Liver (tissue), 9 donors: ENCODE measurements around the gene FANCI. TPM values are rescaled to one million over a fixed set of nuclear protein-coding genes. Genes with fewer than 3 reads are reported as not detected.

Source experiments
- DNase-seq: peaks from one replicate; pipeline ENCODE4 v3.0.0-alpha.2; 2017; ENCODE audit warnings: low spot score
- H3K27ac ChIP-seq, 2 donors: one replicate each; pipeline ENCODE4 v1.7.0; 2013; ENCODE audit warnings: inconsistent platforms in 2 of 2, low read length in 2 of 2, control low read depth in 1 of 2, low read depth in 1 of 2, mild to moderate bottlenecking in 1 of 2
- H3K27me3 ChIP-seq, 4 donors: one replicate each; pipeline versions ENCODE4 v1.6.1 to v1.7.0; 2013; ENCODE audit warnings: low read length in 3 of 4, inconsistent platforms in 1 of 4, mild to moderate bottlenecking in 1 of 4, moderate library complexity in 1 of 4; ENCODE audit not compliant: control insufficient read depth in 4 of 4, insufficient read depth in 4 of 4
- H3K36me3 ChIP-seq, 4 donors: one replicate each; pipeline versions ENCODE4 v1.6.1 to v1.7.0; 2013; ENCODE audit warnings: low read length in 3 of 4, mild to moderate bottlenecking in 3 of 4, low read depth in 1 of 4, moderate library complexity in 1 of 4; ENCODE audit not compliant: control insufficient read depth in 4 of 4, insufficient read depth in 3 of 4
- H3K4me1 ChIP-seq, 4 donors: one replicate each; pipeline versions ENCODE4 v1.6.1 to v1.7.0; 2013; ENCODE audit warnings: low read length in 3 of 4, mild to moderate bottlenecking in 3 of 4, moderate library complexity in 1 of 4; ENCODE audit not compliant: control insufficient read depth in 4 of 4, insufficient read depth in 4 of 4
- H3K4me3 ChIP-seq, 3 donors: one replicate each; pipeline versions ENCODE4 v1.6.1 to v1.7.0; 2013; ENCODE audit warnings: low read length in 3 of 3, control low read depth in 1 of 3, low read depth in 1 of 3, mild to moderate bottlenecking in 1 of 3
- H3K9ac ChIP-seq, 2 donors: one replicate each; pipeline ENCODE4 v1.7.0; 2013; ENCODE audit warnings: low read length in 2 of 2, mild to moderate bottlenecking in 2 of 2, moderate library complexity in 2 of 2, control low read depth in 1 of 2, low read depth in 1 of 2
- H3K9me3 ChIP-seq, 4 donors: one replicate each; pipeline versions ENCODE4 v1.6.1 to v1.7.0; 2013; ENCODE audit warnings: low read length in 3 of 4; ENCODE audit not compliant: control insufficient read depth in 4 of 4
- EGR1 ChIP-seq, 2 donors: IDR thresholded peaks; 2 replicates each; pipeline ENCODE4 v1.6.1; 2016 to 2018; ENCODE audit warnings: antibody characterized with exemption in 2 of 2, low read depth in 2 of 2
- FOXA2 ChIP-seq: IDR thresholded peaks from 2 replicates; pipeline ENCODE4 v1.6.1; 2016; ENCODE audit warnings: antibody characterized with exemption
- GABPA ChIP-seq, 2 donors: IDR thresholded peaks in 1 of 2; conservative IDR thresholded peaks in 1 of 2; 2 replicates each; pipeline ENCODE4 v1.6.1; 2016; ENCODE audit warnings: antibody characterized with exemption in 2 of 2, mild to moderate bottlenecking in 1 of 2, moderate library complexity in 1 of 2
- HNF4A ChIP-seq, 2 donors: conservative IDR thresholded peaks; 2 replicates each; pipeline ENCODE4 v1.6.1; 2016; ENCODE audit warnings: antibody characterized with exemption in 2 of 2, mild to moderate bottlenecking in 2 of 2
- HNF4G ChIP-seq: IDR thresholded peaks from 2 replicates; pipeline ENCODE4 v1.6.1; 2016; ENCODE audit warnings: antibody characterized with exemption
- JUND ChIP-seq, 2 donors: IDR thresholded peaks; 2 replicates each; pipeline ENCODE4 v1.6.1; 2016; ENCODE audit warnings: antibody characterized with exemption in 2 of 2
- NR2F2 ChIP-seq: IDR thresholded peaks from 2 replicates; pipeline ENCODE4 v1.6.1; 2016; ENCODE audit warnings: antibody characterized with exemption
- RAD21 ChIP-seq, 2 donors: IDR thresholded peaks; 2 replicates each; pipeline ENCODE4 v1.6.1; 2016; ENCODE audit warnings: antibody characterized with exemption in 2 of 2, mild to moderate bottlenecking in 2 of 2
- SP1 ChIP-seq: IDR thresholded peaks from 2 replicates; pipeline ENCODE4 v1.6.1; 2018; ENCODE audit warnings: antibody characterized with exemption, mild to moderate bottlenecking
- TAF1 ChIP-seq: conservative IDR thresholded peaks from 2 replicates; pipeline ENCODE4 v1.6.1; 2016; ENCODE audit warnings: antibody characterized with exemption, mild to moderate bottlenecking
- WGBS: extraction: QIAGEN DNeasy Blood & Tissue Kit; methylation state at CpG from one replicate; pipeline ENCODE4 v1.1.7; 2013; 5-methylcytosine and 5-hydroxymethylcytosine counted together
- polyA plus RNA-seq, 2 donors: library from polyadenylated mRNA; stranded (reverse) in 1 of 2; unstranded in 1 of 2; fragments of 200-250 nt in 1 of 2; fragments of >200 nt in 1 of 2; fragmentation: Nextera tagmentation in 1 of 2; extraction: Ambion mirVana in 1 of 2; gene quantifications; one replicate each; pipeline versions ENCODE4 v1.2.1 to v1.2.3, GENCODE V29; 2013 to 2015
- total RNA-seq, 2 donors: library from RNA; depleted of rRNA; stranded (reverse); fragments of >200 nt; gene quantifications; one replicate each; pipeline ENCODE4 v1.2.3, GENCODE V29; 2014
- TF ChIP-seq, protein P1 (sequence below): IDR thresholded peaks from 2 replicates; pipeline ENCODE4 v1.6.1; 2016; ENCODE audit warnings: antibody characterized with exemption
- TF ChIP-seq, protein P2 (sequence below): IDR thresholded peaks from 2 replicates; pipeline ENCODE4 v1.6.1; 2016; ENCODE audit warnings: antibody characterized with exemption
- TF ChIP-seq, protein P3 (sequence below): IDR thresholded peaks from 2 replicates; pipeline ENCODE4 v1.6.1; 2016; ENCODE audit warnings: antibody characterized with exemption
- TF ChIP-seq, protein P4 (sequence below): fragments of 150-350 bp; IDR thresholded peaks from 2 replicates; pipeline ENCODE4 v1.5.1; 2017; ENCODE audit warnings: improper control_type of control experiment, low read depth, low read length; ENCODE audit not compliant: missing input control
- TF ChIP-seq, protein P5 (sequence below): IDR thresholded peaks from 2 replicates; pipeline ENCODE4 v1.6.1; 2016; ENCODE audit warnings: antibody characterized with exemption, mild to moderate bottlenecking
- donor health status: healthy.
- donor health status: healthy.
- donor health status: healthy.
- donor health status: healthy.
- donor health status: healthy.

FANCI gene
- total and polyA plus RNA-seq, 4 donors: 1.7 to 41.9 (median 2.3) TPM

DNA sequence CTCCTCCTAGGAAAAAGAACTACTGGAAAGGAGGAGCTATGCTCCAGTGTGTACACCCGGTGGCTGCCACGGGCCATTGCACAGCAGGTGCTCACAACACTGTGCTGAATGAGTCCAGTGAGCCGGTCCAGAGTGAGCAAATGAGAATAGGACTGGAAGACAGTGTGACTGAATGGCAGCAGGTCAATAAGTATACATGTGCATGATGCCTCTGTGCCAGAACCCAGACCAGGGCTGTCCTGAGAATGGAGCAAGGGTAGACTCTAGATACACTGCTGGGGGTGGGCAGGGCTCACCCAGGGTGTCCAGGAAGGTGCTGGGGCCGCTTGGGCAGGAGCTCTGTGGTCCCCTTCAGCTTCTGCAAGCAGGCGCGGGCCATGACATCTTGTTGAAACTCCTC is 82.5 kb downstream of the FANCI start:
- Histone ChIP-seq H3K36me3 (peaks cover 19 to 97% (median 73%) of the 10 kb centered on the region in 4 donors), H3K27ac (no peak overlapping the region), H3K4me1 (peaks cover 0 to 7% (median 4%) of the 10 kb centered on the region in 4 donors), H3K27me3 (no peaks in the 10 kb centered on the region), H3K4me3 (no peak overlapping the region), H3K9ac (no peak overlapping the region), H3K9me3 (no peaks in the 10 kb centered on the region)
- no peak for DNase-seq
- TF ChIP-seq NR2F2: no peak
- TF ChIP-seq HNF4A (conservative IDR thresholded peaks at IDR 0.05): no peak
- TF ChIP-seq, protein P1, sequence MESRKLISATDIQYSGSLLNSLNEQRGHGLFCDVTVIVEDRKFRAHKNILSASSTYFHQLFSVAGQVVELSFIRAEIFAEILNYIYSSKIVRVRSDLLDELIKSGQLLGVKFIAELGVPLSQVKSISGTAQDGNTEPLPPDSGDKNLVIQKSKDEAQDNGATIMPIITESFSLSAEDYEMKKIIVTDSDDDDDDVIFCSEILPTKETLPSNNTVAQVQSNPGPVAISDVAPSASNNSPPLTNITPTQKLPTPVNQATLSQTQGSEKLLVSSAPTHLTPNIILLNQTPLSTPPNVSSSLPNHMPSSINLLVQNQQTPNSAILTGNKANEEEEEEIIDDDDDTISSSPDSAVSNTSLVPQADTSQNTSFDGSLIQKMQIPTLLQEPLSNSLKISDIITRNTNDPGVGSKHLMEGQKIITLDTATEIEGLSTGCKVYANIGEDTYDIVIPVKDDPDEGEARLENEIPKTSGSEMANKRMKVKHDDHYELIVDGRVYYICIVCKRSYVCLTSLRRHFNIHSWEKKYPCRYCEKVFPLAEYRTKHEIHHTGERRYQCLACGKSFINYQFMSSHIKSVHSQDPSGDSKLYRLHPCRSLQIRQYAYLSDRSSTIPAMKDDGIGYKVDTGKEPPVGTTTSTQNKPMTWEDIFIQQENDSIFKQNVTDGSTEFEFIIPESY: no peak
- no peak for TF ChIP-seq RAD21 (IDR thresholded peaks at IDR 0.05)
- no peak for TF ChIP-seq GABPA (IDR thresholded peaks at IDR 0.05 in 1 of 2, conservative IDR thresholded peaks at IDR 0.05 in 1 of 2)
- no peak for TF ChIP-seq FOXA2
- TF ChIP-seq, protein P2, sequence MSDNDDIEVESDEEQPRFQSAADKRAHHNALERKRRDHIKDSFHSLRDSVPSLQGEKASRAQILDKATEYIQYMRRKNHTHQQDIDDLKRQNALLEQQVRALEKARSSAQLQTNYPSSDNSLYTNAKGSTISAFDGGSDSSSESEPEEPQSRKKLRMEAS: no peak
- TF ChIP-seq, protein P3, sequence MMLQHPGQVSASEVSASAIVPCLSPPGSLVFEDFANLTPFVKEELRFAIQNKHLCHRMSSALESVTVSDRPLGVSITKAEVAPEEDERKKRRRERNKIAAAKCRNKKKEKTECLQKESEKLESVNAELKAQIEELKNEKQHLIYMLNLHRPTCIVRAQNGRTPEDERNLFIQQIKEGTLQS: no peak
- TF ChIP-seq HNF4G: no peak
- no peak for TF ChIP-seq SP1
- no peak for TF ChIP-seq JUND (IDR thresholded peaks at IDR 0.05)
- TF ChIP-seq, protein P4, sequence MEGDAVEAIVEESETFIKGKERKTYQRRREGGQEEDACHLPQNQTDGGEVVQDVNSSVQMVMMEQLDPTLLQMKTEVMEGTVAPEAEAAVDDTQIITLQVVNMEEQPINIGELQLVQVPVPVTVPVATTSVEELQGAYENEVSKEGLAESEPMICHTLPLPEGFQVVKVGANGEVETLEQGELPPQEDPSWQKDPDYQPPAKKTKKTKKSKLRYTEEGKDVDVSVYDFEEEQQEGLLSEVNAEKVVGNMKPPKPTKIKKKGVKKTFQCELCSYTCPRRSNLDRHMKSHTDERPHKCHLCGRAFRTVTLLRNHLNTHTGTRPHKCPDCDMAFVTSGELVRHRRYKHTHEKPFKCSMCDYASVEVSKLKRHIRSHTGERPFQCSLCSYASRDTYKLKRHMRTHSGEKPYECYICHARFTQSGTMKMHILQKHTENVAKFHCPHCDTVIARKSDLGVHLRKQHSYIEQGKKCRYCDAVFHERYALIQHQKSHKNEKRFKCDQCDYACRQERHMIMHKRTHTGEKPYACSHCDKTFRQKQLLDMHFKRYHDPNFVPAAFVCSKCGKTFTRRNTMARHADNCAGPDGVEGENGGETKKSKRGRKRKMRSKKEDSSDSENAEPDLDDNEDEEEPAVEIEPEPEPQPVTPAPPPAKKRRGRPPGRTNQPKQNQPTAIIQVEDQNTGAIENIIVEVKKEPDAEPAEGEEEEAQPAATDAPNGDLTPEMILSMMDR: no peak
- TF ChIP-seq, protein P5, sequence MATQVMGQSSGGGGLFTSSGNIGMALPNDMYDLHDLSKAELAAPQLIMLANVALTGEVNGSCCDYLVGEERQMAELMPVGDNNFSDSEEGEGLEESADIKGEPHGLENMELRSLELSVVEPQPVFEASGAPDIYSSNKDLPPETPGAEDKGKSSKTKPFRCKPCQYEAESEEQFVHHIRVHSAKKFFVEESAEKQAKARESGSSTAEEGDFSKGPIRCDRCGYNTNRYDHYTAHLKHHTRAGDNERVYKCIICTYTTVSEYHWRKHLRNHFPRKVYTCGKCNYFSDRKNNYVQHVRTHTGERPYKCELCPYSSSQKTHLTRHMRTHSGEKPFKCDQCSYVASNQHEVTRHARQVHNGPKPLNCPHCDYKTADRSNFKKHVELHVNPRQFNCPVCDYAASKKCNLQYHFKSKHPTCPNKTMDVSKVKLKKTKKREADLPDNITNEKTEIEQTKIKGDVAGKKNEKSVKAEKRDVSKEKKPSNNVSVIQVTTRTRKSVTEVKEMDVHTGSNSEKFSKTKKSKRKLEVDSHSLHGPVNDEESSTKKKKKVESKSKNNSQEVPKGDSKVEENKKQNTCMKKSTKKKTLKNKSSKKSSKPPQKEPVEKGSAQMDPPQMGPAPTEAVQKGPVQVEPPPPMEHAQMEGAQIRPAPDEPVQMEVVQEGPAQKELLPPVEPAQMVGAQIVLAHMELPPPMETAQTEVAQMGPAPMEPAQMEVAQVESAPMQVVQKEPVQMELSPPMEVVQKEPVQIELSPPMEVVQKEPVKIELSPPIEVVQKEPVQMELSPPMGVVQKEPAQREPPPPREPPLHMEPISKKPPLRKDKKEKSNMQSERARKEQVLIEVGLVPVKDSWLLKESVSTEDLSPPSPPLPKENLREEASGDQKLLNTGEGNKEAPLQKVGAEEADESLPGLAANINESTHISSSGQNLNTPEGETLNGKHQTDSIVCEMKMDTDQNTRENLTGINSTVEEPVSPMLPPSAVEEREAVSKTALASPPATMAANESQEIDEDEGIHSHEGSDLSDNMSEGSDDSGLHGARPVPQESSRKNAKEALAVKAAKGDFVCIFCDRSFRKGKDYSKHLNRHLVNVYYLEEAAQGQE: no peak
- WGBS: 91% methylated on average over 6 of the region's 6 CpGs

DNA sequence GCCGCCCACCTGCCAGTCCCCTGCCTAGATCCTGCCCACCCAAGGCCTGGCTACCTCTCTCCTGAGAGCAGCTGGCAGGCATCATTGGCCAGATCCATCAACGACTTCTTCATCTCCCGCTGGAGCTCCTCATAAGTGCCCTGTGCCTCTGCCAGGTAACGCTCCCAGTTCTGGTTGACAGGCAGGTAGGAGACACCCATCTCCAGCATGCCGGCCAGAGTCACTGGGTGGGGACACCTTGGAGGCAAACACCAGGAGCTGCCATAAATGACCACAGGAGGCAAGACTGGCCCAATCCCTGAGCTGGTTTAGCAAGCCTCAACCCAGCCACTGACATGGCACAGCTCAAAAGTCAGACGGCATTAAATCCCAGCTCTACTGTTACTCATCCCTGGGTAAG is 83.3 kb downstream of the FANCI start:
- peaks cover 18 to 96% (median 75%) of the 10 kb centered on the region in 4 donors for H3K36me3 ChIP-seq
- no peaks in the 10 kb centered on the region for H3K9me3 ChIP-seq
- WGBS: 93% methylated on average over 6 of the region's 6 CpGs
- H3K27ac ChIP-seq: no peak overlapping the region
- no peak overlapping the region for H3K4me3 ChIP-seq
- no peak overlapping the region for H3K9ac ChIP-seq
- H3K27me3 ChIP-seq: no peaks in the 10 kb centered on the region
- no peak for DNase-seq
- H3K4me1 ChIP-seq: peaks cover 0 to 7% (median 4%) of the 10 kb centered on the region in 4 donors
- TF ChIP-seq, protein P2: no peak
- TF ChIP-seq RAD21 (IDR thresholded peaks at IDR 0.05): no peak
- no peak for TF ChIP-seq EGR1 (IDR thresholded peaks at IDR 0.05; ENCODE audit: low read depth in 2 of 2)
- TF ChIP-seq SP1: no peak
- no peak for TF ChIP-seq GABPA (IDR thresholded peaks at IDR 0.05 in 1 of 2, conservative IDR thresholded peaks at IDR 0.05 in 1 of 2)
- TF ChIP-seq TAF1: no peak
- no peak for TF ChIP-seq HNF4G
- TF ChIP-seq, protein P1: no peak
- TF ChIP-seq, protein P5: no peak
